HG03378 (cell line): ENCODE results near the gene SPDYE1.
A peak's percentile ranks its signal among the peaks of the same experiment; 100 is the strongest.
"Not testable (repeated sequence)": the region's sequence is repeated elsewhere in the genome, so short reads cannot be mapped to it uniquely, and the experiment has no call there.

ENCODE experiments used
- ATAC-seq: cut with Tn5 transposase; IDR thresholded peaks from one replicate; pipeline ENCODE4 v1.9.1; 2021; ENCODE audit warnings: mild to moderate bottlenecking, moderate library complexity; ENCODE audit not compliant: unreplicated experiment

The SPDYE1 gene

DNA sequence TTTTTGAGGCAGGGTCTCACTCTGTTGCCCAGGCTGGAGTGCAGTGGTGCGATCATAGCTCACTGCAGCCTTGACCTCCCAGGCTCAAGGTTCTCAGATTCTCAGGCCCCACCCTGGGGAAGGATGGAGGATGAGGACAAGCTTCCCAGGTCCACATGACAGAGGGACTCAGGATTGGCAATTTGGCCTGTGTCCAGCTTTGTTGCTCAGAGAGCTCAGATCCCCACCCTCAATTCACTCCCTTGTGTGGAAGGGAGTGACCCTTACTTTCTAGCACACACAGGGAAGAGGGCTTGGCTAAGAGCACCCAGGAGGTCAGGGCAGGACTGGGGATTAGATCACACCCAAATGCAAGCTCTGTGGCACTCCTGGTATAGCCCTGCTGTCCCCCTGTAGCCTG is 6.9 kb upstream of the SPDYE1 start:
- not testable (repeated sequence) for ATAC-seq

DNA sequence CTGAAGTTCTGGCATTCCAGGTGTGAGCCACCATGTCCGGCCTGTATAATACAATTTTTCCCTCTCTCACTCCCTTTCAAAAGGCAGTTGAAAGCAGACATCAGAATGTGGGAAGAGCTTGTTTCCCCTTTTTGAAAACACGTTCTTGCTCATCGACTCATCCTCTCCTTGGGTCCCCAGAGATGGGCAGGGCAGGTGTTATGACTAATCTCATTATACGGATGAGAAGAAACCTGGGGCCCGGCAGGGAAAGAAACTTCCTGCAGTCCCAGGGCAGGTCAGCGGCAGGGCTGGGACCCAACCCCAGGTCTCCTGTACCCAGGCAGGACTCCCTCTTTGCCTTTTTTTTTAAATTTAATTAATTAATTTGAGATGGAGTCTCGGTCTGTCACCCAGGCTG is 4.8 kb upstream of the SPDYE1 start:
- ATAC-seq = peak; percentile 97

DNA sequence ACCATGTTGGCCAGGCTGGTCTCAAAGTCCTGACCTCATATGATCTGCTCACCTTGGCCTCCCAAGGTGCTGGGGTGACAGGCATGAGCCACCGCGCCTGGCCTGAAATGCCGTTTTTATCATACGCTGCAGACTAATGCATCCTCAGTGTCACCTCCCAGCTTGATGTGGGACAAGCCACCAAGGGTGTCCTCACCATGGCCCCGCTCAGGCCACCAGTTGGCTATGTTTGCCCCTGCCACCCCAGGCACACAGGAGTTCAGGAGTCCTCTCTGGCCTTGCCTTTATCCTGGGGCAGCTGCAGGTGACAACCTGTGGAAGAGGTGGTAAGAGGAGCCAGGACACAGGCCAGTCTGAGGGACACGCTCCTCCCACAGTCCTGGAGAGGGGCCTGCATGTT is 3.0 kb upstream of the SPDYE1 start:
- not testable (repeated sequence) for ATAC-seq

- not testable (repeated sequence) for ATAC-seq
These were observed 14.4 kb downstream of the SPDYE1 start for GRCh38 chr7:44012081-44012480.

GRCh38 chr7:44015090-44015489 is 17.4 kb downstream of the SPDYE1 start:
- ATAC-seq = not testable (repeated sequence)

GRCh38 chr7:44018857-44019807 is 21.4 kb downstream of the SPDYE1 start:
- peak; percentile 91 for ATAC-seq

DNA sequence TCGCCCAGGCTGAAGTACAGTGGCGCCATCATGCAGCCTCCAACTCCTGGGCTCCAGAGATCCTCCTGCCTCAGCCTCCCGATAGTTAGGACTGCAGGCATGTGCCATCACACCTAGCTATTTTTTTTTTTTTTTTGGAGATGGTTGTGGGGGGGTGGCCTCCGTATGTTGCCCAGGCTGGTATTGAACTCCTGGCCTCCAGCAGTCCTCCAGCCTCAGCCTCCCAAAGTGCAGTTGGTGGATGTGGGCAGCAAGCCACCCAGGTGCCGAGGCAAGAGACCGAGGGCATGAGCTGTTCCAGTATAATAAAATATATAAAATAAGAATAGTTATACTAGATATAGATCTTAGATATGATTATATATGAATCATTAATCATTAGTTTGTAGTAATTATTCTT is 22.1 kb downstream of the SPDYE1 start:
- not testable (repeated sequence) for ATAC-seq

- not testable (repeated sequence) for ATAC-seq
These were observed 24.4 kb downstream of the SPDYE1 start for GRCh38 chr7:44022069-44022468.

GRCh38 chr7:44022796-44023467 is 25.2 kb downstream of the SPDYE1 start:
- not testable (repeated sequence) for ATAC-seq

GRCh38 chr7:44029433-44029832 is 31.7 kb downstream of the SPDYE1 start:
- ATAC-seq = not testable (repeated sequence)

- not testable (repeated sequence) for ATAC-seq
These were observed 32.3 kb downstream of the SPDYE1 start for GRCh38 chr7:44030029-44030428.

DNA sequence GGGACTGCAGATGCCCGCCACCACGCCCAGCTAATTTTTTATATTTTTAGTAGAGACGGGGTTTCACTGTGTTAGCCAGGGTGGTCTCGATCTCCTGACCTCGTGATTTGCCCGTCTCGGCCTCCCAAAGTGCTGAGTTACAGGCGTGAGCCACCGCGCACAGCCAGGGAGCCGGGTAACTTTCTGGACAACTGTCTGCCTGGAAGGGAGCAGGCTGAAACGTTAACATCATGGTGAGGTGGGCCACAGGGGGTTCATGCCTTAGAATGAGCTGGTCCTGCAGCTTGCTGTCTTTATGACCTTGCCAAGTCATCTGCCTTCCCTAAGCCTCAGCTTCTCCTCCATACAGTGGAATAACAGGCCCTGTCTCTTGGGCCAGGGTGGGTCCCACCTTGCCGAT is 33.6 kb downstream of the SPDYE1 start:
- ATAC-seq = not testable (repeated sequence)

- ATAC-seq = not testable (repeated sequence)
These were observed 34.3 kb downstream of the SPDYE1 start for GRCh38 chr7:44032031-44032430.

GRCh38 chr7:44033971-44034844 is 36.5 kb downstream of the SPDYE1 start:
- ATAC-seq = not testable (repeated sequence)

DNA sequence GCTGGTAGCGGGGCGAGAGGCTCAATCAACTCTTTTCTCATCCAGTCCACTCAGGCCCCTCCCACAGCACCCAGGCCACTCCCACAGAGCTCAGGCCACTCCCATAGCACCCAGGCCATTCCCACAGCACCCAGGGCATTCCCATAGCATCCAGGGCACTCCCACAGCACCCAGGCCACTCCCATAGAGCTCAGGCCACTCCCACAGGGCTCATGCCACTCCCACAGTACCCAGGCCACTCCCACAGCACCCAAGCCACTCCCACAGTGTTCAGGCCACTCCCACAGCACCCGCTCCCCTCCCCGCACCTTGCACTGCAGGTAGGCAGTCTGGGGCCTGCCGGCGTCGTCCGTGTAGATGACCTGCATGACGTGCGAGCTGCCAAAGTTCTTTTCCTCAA is 38.7 kb downstream of the SPDYE1 start:
- ATAC-seq = not testable (repeated sequence)

- not testable (repeated sequence) for ATAC-seq
These were observed 40.3 kb downstream of the SPDYE1 start for GRCh38 chr7:44037951-44038350.

DNA sequence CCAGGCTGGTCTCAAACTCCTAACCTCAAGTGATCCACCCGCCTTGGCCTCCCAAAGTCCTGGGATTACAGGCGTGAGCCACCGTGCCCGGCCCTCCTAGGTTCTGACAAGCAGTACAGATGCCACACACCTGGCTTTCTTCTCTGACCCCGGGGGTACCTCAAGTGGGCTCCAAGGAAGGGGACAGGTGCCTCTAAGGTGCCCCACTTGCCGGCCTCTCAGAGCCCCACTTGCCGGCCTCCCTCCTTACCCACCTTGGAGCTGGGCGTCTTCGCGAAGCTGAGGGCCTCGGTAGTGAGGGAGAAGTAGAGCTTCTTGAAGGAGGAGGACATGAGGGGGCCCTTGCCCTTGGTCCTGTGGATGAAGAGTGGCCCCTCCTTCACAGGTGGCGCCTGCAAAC is 40.9 kb downstream of the SPDYE1 start:
- not testable (repeated sequence) for ATAC-seq

- ATAC-seq = peak; percentile 52
These were observed 41.4 kb downstream of the SPDYE1 start for GRCh38 chr7:44038961-44039558.

- ATAC-seq = not testable (repeated sequence)
These were observed 42.2 kb downstream of the SPDYE1 start for GRCh38 chr7:44039800-44040492.

DNA sequence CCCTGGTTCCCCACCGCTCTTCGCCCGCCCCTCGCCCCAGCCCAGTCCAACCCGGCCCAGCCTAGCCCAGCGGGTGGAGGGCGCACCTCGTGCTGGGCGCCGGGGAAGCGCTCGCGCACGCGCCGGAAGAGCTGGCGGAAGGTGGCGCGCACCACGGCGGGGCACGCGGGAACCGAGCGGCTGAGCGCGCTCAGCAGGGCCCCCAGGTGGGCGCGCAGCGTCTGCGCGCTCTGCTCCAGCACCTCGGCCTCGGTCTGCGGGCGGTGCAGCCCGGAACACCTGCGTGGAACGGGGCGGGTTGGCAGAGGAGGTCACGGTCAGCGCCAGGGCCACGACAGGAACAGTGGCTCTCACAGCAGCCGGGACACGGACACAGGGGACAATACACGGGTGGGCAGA is 42.8 kb downstream of the SPDYE1 start:
- not testable (repeated sequence) for ATAC-seq
